Measurements from ENCODE around the gene SHANK2. TPM values are rescaled to one million over a fixed set of nuclear protein-coding genes. Genes with fewer than 3 reads are reported as not detected.

Gene SHANK2
- 5.0 and 6.5 TPM in 2 replicates for total RNA-seq

GRCh38 chr11:71252269-71252769, at the start of gene SHANK2:
TSS of gene SHANK2 (minus strand) at chr11:71252577. CDS start at chr11:71147326, 105,251 bp downstream.

Other genes with a start within 250 kb of the SHANK2 start
- 28.4 and 29.9 TPM in 2 replicates for gene DHCR7, start 195.8 kb upstream of the SHANK2 start, total RNA-seq
- gene NADSYN1, start 200.6 kb upstream of the SHANK2 start, total RNA-seq: 74.8 and 137 TPM in 2 replicates

Data from regular cardiac myocyte (primary cell).